ENCODE measurements around the gene ZSCAN25. TPM values are rescaled to one million over a fixed set of nuclear protein-coding genes. Genes with fewer than 3 reads are reported as not detected.
"Not testable (repeated sequence)": the region's sequence is repeated elsewhere in the genome, so short reads cannot be mapped to it uniquely, and the experiment has no call there.

The ZSCAN25 gene
- total RNA-seq, 1 experiment from 2014 or later = 20.6 TPM

GRCh38 chr7:99579956-99580777 lies 36.6 kb upstream of the ZSCAN25 start:
- H3K9me3 ChIP-seq (ENCODE audit: low read depth, low read length, poor library complexity, severe bottlenecking) = no peaks in the 10 kb centered on the region
- POLR2A ChIA-PET (ENCODE audit: low non-redundant PET) = no interaction called here
- CTCF ChIA-PET = interaction anchor here (0.5 to 0.7 kb wide), 2 partner anchors 217 to 1842 kb away, joined by 5 to 7 read pairs; no protein-coding TSS in a partner anchor
- H3K27me3 ChIP-seq (replicated peaks; ENCODE audit: insufficient read depth, low read depth, low read length, poor library complexity) = no peaks in the 10 kb centered on the region
- BruUV-seq (replicated peaks) = no TSS peak
- TF ChIP-seq EZH2 (IDR thresholded peaks at IDR 0.05; ENCODE audit: borderline replicate concordance, low read depth, low read length, poor library complexity, severe bottlenecking) (no peak), CTCF (conservative IDR thresholded peaks at IDR 0.05; ENCODE audit: low read depth, low read length) (peak; percentile 65)
- intact Hi-C loops (cut with micrococcal nuclease; ENCODE audit: unreplicated experiment) = no loop called here
- peak overlapping the region; percentile 49 for H3K4me3 ChIP-seq (ENCODE audit: low read depth, low read length, poor library complexity, severe bottlenecking)
- DNase-seq (ENCODE audit: low spot score) = peak; percentile 75
- no peaks in the 10 kb centered on the region for H3K4me1 ChIP-seq (ENCODE audit: insufficient read depth, low read length, poor library complexity, severe bottlenecking)
- no peaks in the 10 kb centered on the region for H3K36me3 ChIP-seq (ENCODE audit: insufficient read depth, low read length, poor library complexity, severe bottlenecking)
- no peak overlapping the region for H3K27ac ChIP-seq (ENCODE audit: low read depth, low read length, poor library complexity, severe bottlenecking)

- BruUV-seq (replicated peaks); H3K9me3 ChIP-seq (ENCODE audit: low read depth, low read length, poor library complexity, severe bottlenecking); H3K27ac ChIP-seq (ENCODE audit: low read depth, low read length, poor library complexity, severe bottlenecking); DNase-seq (ENCODE audit: low spot score); intact Hi-C loops (cut with micrococcal nuclease; ENCODE audit: unreplicated experiment); H3K27me3 ChIP-seq (replicated peaks; ENCODE audit: insufficient read depth, low read depth, low read length, poor library complexity); H3K4me1 ChIP-seq (ENCODE audit: insufficient read depth, low read length, poor library complexity, severe bottlenecking); H3K36me3 ChIP-seq (ENCODE audit: insufficient read depth, low read length, poor library complexity, severe bottlenecking): not testable (repeated sequence)
- H3K4me3 ChIP-seq (ENCODE audit: low read depth, low read length, poor library complexity, severe bottlenecking) = peak overlapping the region; percentile 49
- CTCF ChIA-PET = interaction anchor here (0.5 to 0.7 kb wide), 2 partner anchors 218 to 1841 kb away, joined by 5 to 7 read pairs; no protein-coding TSS in a partner anchor
- POLR2A ChIA-PET (ENCODE audit: low non-redundant PET) = interaction anchor here (0.6 kb wide), 1 partner anchor 9 kb away, joined by 3 read pairs; no protein-coding TSS in a partner anchor
These were observed 35.9 kb upstream of the ZSCAN25 start for GRCh38 chr7:99580778-99581332.

- no peak overlapping the region for H3K27ac ChIP-seq (ENCODE audit: low read depth, low read length, poor library complexity, severe bottlenecking)
- H3K4me1 ChIP-seq (ENCODE audit: insufficient read depth, low read length, poor library complexity, severe bottlenecking) = no peaks in the 10 kb centered on the region
- ChIA-PET CTCF (no interaction called here), POLR2A (ENCODE audit: low non-redundant PET) (no interaction called here)
- H3K27me3 ChIP-seq (replicated peaks; ENCODE audit: insufficient read depth, low read depth, low read length, poor library complexity) = peaks cover 6% of the 10 kb centered on the region
- no peaks in the 10 kb centered on the region for H3K9me3 ChIP-seq (ENCODE audit: low read depth, low read length, poor library complexity, severe bottlenecking)
- BruUV-seq (replicated peaks) = no TSS peak
- intact Hi-C loops (cut with micrococcal nuclease; ENCODE audit: unreplicated experiment) = no loop called here
- TF ChIP-seq CTCF (conservative IDR thresholded peaks at IDR 0.05; ENCODE audit: low read depth, low read length) = no peak
- no peak for TF ChIP-seq EZH2 (IDR thresholded peaks at IDR 0.05; ENCODE audit: borderline replicate concordance, low read depth, low read length, poor library complexity, severe bottlenecking)
- H3K4me3 ChIP-seq (ENCODE audit: low read depth, low read length, poor library complexity, severe bottlenecking) = no peak overlapping the region
- DNase-seq (ENCODE audit: low spot score) = no peak
- no peaks in the 10 kb centered on the region for H3K36me3 ChIP-seq (ENCODE audit: insufficient read depth, low read length, poor library complexity, severe bottlenecking)
These were observed 27.9 kb upstream of the ZSCAN25 start for GRCh38 chr7:99588868-99589267.
